Type B pancreatic cell (in vitro differentiated cells): ENCODE results near the gene DOK4. TPM values are rescaled to one million over a fixed set of nuclear protein-coding genes. Genes with fewer than 3 reads are reported as not detected.

Experiments used
- DNase-seq: peaks from one replicate; pipeline ENCODE4 v3.0.0; 2021; ENCODE audit warnings: mixed read lengths; ENCODE audit not compliant: unreplicated experiment; ENCODE audit errors: extremely low spot score
- H3K27ac Mint-ChIP-seq: 2 replicates; pipeline ENCODE4 v1.8.0; 2021; ENCODE audit warnings: mild to moderate bottlenecking, mixed read lengths
- H3K27me3 Mint-ChIP-seq: 2 replicates; pipeline ENCODE4 v1.8.0; 2021; ENCODE audit warnings: mixed read lengths
- H3K36me3 Mint-ChIP-seq: 2 replicates; pipeline ENCODE4 v1.8.0; 2021; ENCODE audit warnings: mixed read lengths
- H3K4me1 Mint-ChIP-seq: one replicate; pipeline ENCODE4 v1.8.0; 2021; ENCODE audit warnings: mixed read lengths; ENCODE audit not compliant: unreplicated experiment
- H3K4me3 Mint-ChIP-seq: 2 replicates; pipeline ENCODE4 v1.8.0; 2021; ENCODE audit warnings: mild to moderate bottlenecking, mixed read lengths
- H3K9me3 Mint-ChIP-seq: 2 replicates; pipeline ENCODE4 v1.8.0; 2021; ENCODE audit warnings: mixed read lengths
- total RNA-seq: library from RNA; stranded (reverse); gene quantifications from 2 replicates; pipeline ENCODE4 v1.2.1, GENCODE V29; 2021; ENCODE audit warnings: low replicate concordance
- TF ChIP-seq, protein P1 (sequence below): fragments of 200-600 bp; sonication (generic); conservative IDR thresholded peaks from 2 replicates; pipeline ENCODE4 v1.5.0; 2021; ENCODE audit warnings: antibody characterized with exemption, mild to moderate bottlenecking

DOK4 gene
- total RNA-seq, 1 donor from 2014 or later, result 33.3 TPM

DNA sequence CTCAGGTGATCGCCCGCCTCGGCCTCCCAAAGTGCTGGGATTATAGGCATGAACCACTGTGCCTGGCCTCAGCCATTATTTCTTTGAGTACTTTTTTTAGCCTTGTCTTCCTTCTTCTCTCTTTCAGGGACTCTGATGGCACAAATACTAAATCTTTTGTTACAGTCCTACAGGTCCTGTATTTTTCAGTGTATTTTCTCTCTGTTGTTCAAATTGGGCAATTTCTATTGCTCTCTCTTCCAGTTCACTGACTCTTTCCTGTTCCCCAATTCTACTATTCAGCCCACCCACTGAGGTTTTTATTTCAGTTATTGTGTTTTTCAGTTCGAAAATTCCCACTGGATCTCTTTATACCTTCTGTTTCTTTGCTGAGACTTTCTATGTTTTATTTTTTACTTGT is 7.5 kb upstream of the DOK4 start:
- H3K27ac Mint-ChIP-seq, result no peak overlapping the region
- TF ChIP-seq, protein P1, sequence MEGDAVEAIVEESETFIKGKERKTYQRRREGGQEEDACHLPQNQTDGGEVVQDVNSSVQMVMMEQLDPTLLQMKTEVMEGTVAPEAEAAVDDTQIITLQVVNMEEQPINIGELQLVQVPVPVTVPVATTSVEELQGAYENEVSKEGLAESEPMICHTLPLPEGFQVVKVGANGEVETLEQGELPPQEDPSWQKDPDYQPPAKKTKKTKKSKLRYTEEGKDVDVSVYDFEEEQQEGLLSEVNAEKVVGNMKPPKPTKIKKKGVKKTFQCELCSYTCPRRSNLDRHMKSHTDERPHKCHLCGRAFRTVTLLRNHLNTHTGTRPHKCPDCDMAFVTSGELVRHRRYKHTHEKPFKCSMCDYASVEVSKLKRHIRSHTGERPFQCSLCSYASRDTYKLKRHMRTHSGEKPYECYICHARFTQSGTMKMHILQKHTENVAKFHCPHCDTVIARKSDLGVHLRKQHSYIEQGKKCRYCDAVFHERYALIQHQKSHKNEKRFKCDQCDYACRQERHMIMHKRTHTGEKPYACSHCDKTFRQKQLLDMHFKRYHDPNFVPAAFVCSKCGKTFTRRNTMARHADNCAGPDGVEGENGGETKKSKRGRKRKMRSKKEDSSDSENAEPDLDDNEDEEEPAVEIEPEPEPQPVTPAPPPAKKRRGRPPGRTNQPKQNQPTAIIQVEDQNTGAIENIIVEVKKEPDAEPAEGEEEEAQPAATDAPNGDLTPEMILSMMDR, result no peak
- H3K4me3 Mint-ChIP-seq, result no peak overlapping the region
- H3K27me3 Mint-ChIP-seq, result no peaks in the 10 kb centered on the region
- H3K9me3 Mint-ChIP-seq, result no peaks in the 10 kb centered on the region
- DNase-seq, result no peak
- H3K4me1 Mint-ChIP-seq, result peaks cover 4% of the 10 kb centered on the region
- no peaks in the 10 kb centered on the region for H3K36me3 Mint-ChIP-seq

DNA sequence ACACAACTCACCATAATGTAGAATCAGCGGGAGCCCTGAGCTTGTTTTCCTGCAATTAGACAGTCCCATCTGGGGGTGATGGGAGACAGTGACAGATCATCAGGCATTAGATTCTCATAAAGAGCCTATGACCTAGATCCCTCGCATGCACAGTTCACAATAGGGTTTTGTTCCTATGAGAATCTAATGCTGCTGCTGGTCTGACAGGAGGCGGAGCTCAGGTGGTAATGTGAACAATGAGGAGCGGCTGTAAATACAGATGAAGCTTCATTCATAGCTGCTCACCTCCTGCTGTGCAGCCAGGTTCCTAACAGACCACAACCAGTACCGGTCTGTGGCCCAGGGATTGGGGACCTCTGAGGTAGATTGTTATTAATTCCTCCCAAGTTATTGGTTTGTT is 2.9 kb upstream of the DOK4 start:
- TF ChIP-seq, protein P1, result no peak
- H3K4me3 Mint-ChIP-seq, result no peak overlapping the region
- DNase-seq, result no peak
- H3K4me1 Mint-ChIP-seq, result peaks cover 21% of the 10 kb centered on the region
- no peak overlapping the region for H3K27ac Mint-ChIP-seq
- H3K27me3 Mint-ChIP-seq, result no peaks in the 10 kb centered on the region
- no peaks in the 10 kb centered on the region for H3K36me3 Mint-ChIP-seq
- no peaks in the 10 kb centered on the region for H3K9me3 Mint-ChIP-seq

DNA sequence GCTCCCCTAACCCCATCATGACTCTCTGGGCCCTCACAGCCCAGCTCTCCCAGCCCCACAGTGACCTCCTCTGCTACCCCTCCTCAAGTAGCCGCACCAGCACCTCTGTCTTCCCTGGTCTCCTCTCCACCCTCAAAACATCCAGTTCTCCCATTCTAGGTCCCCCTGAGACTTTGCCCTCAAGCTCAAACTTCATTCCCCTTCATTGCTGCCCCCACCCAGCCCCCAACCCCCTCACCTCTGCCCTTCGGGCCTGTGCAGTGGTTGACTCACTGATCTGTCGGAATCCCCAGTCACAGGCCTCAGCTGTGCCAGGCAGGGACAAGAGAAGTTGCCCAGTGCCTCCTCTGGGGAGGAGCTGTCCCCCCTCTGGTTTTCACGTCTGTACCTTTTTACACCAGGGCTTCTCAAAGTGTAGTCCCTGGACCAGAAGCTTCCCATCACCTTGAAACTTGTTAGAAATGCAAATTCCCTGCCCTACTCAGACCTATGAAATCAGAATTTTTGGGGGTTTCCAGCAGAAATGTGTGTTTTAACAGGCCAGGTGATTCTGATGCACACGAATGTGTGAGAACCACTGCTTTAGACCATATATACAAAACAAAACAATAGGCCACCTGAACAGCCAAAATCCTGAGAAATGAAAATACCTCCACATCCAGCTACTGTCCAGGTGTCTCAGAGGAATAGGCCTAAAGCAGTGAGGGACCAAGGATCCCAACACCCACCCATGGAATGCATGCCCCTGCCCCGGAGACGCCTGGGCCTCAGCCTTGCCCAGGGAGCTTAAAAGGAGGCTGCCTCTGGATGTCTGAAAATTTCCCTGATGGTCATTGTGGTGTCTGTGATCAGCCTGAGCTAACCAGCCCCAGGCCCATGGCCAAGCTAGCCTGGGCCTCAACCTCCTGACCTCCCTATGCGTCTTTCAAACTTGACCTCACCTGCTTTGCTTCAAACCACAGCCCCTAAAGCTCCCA is 853 bp upstream of the DOK4 start:
- H3K9me3 Mint-ChIP-seq, result no peaks in the 10 kb centered on the region
- H3K36me3 Mint-ChIP-seq, result no peaks in the 10 kb centered on the region
- H3K27me3 Mint-ChIP-seq, result no peaks in the 10 kb centered on the region
- H3K4me3 Mint-ChIP-seq, result peak overlapping the region; percentile 86
- H3K4me1 Mint-ChIP-seq, result peaks cover 24% of the 10 kb centered on the region
- TF ChIP-seq, protein P1, result no peak
- no peak for DNase-seq
- H3K27ac Mint-ChIP-seq, result peak overlapping the region; percentile 67

DNA sequence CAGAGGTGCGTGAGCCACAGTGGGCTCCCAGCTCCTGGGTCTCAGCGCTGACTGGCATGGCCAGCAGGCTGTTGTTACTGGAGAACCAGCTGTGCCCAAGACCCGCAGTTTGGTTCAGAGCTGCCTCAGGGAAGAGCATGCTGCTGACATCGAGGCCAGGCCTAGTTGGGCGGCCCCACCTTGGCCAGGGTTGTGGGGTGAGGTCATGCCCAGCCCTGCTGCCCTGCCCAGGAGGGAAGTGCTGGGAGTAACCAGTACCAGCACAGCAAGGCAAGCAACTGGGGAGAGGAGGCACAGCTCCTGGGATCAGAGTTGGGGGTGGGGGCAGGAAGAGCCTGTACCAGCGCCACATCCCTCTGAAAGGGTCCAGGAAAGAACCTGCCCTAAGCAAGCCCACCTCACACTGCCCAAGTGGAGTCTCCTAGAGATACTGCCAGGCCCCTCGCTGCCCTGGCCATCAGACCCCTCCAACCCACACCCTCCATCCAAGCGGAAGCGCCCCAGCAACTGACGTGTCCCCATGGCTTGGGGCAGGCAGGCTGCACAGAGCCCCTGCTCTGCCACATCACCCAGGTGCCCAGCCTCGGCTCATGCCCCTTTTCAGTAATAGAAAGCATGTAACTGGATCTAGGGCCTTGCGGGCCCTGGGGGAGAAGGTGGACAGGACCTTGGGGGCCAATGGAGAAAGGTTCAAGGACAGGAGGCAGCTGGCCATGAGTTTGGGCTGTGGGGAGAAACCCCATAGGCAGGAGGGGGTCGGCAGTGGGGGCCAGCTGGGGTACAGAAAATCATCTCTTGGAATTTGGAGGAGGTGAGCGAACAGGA is 990 bp downstream of the DOK4 start:
- H3K27ac Mint-ChIP-seq, result peak overlapping the region; percentile 64
- peaks cover 32% of the 10 kb centered on the region for H3K4me1 Mint-ChIP-seq
- TF ChIP-seq, protein P1, result no peak
- H3K4me3 Mint-ChIP-seq, result peak overlapping the region; percentile 93
- DNase-seq, result no peak
- no peaks in the 10 kb centered on the region for H3K36me3 Mint-ChIP-seq
- H3K9me3 Mint-ChIP-seq, result no peaks in the 10 kb centered on the region
- H3K27me3 Mint-ChIP-seq, result no peaks in the 10 kb centered on the region

DNA sequence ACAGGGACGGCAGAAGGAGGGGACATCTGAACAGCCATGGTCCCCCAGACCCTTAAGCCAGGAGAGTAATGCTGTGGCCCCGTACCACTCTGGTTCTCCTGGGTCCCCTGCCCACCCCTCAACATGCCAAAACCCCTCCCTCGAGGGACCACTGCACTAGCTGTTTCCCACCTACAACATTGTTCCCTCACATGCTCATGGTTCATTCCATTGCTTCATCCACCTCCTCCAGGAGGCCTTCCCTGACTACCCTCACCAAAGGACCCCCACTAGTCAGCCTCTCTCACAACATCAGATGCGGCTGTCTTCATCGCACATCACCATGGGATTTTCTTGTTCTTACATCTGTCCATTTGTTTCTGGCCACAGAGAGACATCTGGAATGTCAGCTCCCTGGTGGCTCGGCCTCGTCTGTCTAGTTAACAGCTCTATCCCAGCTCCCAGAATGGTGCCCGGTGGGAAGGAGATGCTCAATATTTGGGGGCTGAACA is 1.7 kb downstream of the DOK4 start:
- Mint-ChIP-seq H3K4me1 (peaks cover 36% of the 10 kb centered on the region), H3K9me3 (no peaks in the 10 kb centered on the region), H3K4me3 (peak overlapping the region; percentile 93), H3K36me3 (no peaks in the 10 kb centered on the region), H3K27me3 (no peaks in the 10 kb centered on the region), H3K27ac (peak overlapping the region; percentile 64)
- DNase-seq, result no peak
- TF ChIP-seq, protein P1, result no peak
